Measurements from ENCODE around the gene HIC1.

The HIC1 gene

GRCh38 chr17:2077040-2077439, 22.1 kb downstream of the HIC1 start:
- no peak for DNase-seq (ENCODE audit: low read depth)

DNA sequence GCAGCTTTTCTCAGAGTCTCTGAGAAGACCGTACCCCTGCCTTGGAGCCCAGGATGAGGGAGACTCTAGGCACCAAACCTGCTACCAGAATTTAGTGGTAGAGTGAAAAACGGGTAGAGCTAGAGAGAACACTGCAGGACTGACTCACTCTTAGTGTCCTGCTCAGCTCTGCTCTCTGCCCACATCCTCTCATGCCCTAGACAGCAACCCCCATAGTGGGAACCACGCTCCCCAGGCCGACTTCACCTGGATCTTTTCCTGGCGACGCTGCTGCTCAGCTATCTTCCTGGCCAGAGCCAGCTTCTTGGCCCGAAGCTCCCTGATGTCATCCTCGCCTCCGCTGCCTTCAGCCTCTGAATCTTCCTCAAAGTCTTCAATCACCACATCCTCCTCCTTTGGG, 26.7 kb downstream of the HIC1 start:
- peak; percentile 65 for DNase-seq (ENCODE audit: low read depth)

DNA sequence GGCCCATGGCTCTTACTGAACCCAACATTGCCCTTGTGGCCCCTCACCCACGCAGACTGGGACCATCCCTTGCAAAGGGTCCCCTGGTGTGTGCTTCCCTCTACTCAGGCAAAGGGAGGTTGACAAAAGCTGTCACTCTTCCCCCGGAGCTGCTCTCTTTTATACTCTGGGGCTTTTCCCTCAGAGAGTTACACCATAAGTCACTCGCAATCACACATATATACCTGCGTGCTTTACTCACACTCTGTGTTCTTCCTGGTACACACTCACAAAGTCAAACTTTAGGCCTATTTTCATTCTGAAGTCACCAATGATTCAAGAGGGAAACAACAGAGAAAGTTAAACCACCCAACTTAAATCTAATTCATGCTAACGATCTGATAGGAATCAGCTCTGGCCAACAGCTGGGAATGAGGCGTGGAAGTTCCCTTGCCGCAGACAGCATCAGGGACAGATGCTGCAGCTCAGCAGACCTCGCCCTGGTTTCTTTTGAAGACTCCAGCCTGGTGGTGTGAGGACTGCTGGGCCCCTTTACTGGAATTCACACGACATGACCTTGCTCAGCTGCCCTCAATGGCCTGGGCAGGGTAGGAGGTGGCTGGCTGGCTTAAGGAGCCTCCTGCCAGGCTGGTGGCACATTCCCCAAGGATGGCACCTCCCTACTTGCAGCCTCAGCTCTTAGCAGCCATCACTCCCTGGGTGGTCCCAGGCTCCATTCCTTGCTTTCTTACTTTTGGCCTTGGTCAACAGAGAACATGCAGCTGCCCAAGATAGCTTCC, 27.3 kb downstream of the HIC1 start:
- DNase-seq (ENCODE audit: low read depth): no peak

GRCh38 chr17:2083613-2084035, 28.7 kb downstream of the HIC1 start:
- peak; percentile 75 for DNase-seq (ENCODE audit: low read depth)

DNA sequence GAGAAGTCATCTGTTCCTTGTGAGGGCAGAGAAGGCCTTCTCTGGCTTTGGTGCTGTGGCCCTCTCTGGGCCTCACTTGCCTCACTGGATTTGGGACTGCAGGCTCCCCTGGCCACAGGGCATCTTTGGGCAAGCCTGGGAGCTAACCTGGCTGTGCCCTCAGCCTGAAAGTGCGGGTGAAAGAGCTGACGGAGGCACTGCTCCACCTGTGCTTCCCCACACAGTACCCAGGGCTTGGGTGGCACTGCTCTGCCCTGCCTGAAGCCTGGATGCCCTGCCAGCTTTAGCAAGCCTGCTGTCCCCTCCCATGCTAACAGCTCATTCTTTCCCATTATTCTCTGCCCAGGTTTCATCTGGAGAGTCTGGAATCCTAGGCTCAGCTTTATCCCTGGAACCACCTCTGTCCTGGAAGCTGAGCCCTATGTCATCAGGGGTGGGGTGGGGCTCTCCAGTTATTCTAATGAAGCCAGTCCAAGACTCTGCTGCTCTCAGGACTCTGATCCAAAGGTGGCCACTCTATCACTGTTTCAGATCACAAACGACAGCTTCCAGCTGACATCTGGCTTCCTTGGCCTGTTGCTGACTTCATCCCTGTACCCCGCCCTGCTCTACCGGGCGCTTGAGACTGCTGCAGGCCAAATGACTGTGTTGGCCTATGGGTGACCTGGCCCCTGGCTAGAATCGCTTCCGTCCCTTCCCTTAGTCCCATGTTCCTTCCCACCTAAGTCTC, 29.3 kb downstream of the HIC1 start:
- DNase-seq (ENCODE audit: low read depth): peak; percentile 74

GRCh38 chr17:2084766-2085647, 30.1 kb downstream of the HIC1 start:
- peak; percentile 86 for DNase-seq (ENCODE audit: low read depth)

DNA sequence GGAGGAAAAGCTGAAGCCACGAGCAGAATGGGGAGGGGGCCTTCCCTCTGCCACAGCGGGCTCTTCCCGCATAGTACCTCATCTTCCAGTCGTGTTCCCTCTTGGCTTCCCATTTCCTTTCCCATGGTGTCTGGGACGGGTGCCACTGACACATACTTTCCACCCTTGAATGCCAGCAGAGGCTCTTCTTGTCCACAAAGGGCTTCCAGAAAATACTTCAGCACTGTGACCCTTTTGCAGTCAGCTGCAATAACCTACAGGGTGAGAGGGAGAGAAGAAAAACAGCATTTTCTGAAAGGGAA, 30.7 kb downstream of the HIC1 start:
- DNase-seq (ENCODE audit: low read depth): peak; percentile 53

DNA sequence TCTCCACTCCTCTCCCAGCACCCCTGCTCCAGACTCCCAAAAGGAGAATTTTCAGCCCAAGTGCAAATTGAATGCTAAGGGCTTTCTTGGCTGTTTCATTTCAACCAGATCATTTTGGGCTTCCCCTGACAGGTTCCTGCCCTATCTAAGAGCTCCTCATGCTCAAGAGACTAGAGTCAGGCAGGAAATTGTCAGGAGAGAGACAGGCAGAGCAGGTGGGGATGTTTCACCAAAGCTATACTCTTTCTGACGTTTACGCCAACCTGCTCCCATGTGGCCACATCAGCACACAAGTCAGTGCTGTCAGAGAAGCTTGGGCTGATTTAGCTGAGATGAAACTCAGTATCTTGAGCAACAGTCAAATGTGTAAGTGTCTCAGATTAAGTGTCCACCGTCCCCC, 31.4 kb downstream of the HIC1 start:
- DNase-seq (ENCODE audit: low read depth): no peak

- no peak for DNase-seq (ENCODE audit: low read depth)
These were observed 32.8 kb downstream of the HIC1 start for GRCh38 chr17:2087597-2088211.

GRCh38 chr17:2089021-2089422, 34.1 kb downstream of the HIC1 start:
- peak; percentile 72 for DNase-seq (ENCODE audit: low read depth)

DNA sequence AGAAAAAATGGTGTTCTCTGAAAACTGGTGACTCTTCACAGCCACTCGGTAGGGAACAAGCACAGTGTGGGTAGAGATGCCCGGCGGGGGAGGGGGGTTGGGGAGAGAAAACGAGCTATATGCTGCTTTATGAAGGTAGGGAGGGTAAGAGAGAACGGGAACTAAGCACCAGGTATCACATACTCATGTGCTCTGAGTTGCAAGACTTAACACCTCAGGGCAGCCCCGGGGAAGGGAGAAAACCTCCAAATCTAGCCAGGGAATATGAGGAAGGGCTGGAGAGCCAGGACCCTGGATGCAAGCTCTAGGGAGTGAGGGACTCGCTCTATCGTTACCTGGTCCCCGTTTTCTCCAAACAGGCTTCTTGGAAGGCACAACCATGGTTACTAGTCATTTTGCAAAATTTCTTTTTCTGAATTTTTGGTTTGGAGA, 35.3 kb downstream of the HIC1 start:
- DNase-seq (ENCODE audit: low read depth): no peak

- peak; percentile 96 for DNase-seq (ENCODE audit: low read depth)
These were observed 36.1 kb downstream of the HIC1 start for GRCh38 chr17:2090804-2091534.

GRCh38 chr17:2092253-2092652, 37.4 kb downstream of the HIC1 start:
- DNase-seq (ENCODE audit: low read depth): no peak

DNA sequence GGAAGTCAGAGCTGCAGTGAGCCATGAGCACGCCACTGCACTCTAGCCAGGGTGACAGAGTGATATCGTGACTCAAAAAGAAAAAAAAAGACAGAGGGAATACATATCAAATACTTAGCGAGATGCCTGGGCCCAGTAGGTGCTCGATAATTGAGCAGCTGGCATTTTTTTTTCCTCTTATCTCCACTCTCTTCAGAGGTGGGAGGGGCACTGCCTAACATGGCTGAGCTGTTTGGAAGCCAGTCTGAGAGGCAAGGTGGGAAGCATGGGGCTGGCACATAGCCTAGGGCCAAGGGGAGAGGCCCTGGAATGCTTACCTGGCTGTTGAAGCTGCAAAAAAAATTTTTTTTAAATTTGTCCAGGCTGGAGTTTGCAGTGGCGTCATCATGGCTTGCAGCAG, 38.4 kb downstream of the HIC1 start:
- DNase-seq (ENCODE audit: low read depth): no peak

DNA sequence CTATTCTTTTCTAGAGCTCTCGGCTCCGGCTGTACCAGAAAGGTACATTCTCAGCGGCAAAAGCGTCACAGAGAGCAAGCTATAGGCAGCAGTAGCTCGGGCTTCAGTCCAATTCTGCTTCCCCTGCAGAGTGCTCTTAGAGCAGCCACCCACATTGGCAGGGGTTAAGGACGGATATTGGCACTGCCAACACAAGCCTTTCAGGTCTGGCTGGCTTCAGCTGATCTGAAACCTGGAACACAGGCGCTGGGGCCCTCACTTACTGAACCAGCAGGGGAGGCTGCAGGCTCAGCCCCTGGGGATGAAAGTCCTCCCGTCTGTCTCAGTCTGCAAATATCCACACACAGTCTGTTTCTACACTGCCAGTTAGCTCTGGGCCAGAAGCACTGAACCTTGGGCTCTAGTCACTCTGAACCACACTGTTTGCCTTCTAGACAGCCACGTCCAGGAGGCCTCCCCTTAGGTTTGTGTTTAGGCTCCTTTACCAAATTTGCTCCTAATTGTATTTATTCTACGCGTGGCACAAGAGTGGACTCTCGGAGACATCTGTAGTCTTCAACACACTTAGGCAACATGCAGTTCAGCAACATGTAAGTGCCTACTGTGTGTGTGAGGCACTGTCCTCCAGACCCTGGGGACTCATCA, 40.1 kb downstream of the HIC1 start:
- DNase-seq (ENCODE audit: low read depth): peak; percentile 78

DNA sequence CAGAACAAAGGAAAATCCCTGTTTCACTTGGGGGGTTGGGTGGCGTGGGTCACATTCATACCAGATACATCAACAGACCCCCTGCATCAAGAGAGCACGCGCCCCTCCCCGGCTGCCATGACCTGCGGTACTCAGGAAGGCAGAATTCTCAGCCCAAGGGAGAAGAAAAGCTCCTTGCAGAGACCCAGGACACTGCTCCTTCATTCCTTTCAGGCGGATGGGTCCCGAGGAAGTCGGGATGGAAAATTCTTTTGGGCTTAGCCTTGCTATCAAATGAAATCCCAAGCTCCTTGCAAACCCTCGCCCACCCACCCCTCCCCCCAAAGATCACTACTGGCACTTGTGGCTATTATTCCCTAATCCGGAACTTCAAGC, 40.6 kb downstream of the HIC1 start:
- DNase-seq (ENCODE audit: low read depth): no peak

GRCh38 chr17:2101448-2102257, 46.8 kb downstream of the HIC1 start:
- peak; percentile 81 for DNase-seq (ENCODE audit: low read depth)

- DNase-seq (ENCODE audit: low read depth): peak; percentile 93
These were observed 48.3 kb downstream of the HIC1 start for GRCh38 chr17:2102931-2103809.

DNA sequence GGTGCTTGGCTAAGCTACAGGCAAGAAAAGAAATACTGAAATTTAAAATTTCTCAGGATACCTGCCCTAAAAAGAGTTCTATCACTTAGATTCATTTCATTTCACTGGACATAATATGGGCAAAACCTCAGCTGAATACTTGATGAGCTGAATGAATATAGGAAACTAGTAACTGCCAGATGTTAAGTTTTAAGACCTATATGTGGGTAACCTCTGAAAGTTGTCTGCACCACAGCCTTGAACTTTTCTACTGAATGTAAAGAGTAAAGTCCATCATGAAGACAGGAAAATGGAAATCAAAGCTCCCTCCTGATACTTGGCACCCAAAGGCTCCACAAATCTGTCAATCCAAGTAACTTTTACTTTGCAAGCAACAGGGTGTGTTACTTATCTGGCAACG, 50.8 kb downstream of the HIC1 start:
- no peak for DNase-seq (ENCODE audit: low read depth)
